ENCODE data around the gene ZNF525. TPM values are rescaled to one million over a fixed set of nuclear protein-coding genes. Genes with fewer than 3 reads are reported as not detected.
"Not testable (repeated sequence)": the region's sequence is repeated elsewhere in the genome, so short reads cannot be mapped to it uniquely, and the experiment has no call there.

Gene ZNF525
- total RNA-seq, 6 donors from 2014 or later: 2.4 to 15.7 (median 9.9) TPM

DNA sequence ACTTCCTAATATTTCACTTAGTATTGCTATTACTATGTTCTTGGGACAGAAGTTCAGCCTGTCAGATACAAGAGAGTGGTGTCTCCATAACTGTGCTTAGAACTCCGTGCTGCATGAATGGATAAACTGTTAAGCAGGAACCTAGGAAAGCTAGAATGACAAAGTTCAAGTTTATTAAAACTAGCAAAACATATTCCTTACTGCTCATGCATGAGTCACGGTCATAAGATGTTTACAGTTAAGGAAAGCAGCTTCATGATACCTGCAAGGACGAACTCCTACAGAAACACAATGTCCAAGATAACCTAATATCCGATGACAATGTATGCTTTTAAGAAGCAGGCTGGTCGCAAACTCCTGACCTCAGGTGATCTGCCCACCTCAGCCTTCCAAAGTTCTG, 23.4 kb downstream of the ZNF525 start:
- Histone ChIP-seq H3K9me3 (peaks cover 0 to 45% (median 32%) of the 10 kb centered on the region in 4 donors), H3K4me3 (no peak overlapping the region), H3K36me3 (no peaks in the 10 kb centered on the region), H3K27me3 (no peaks in the 10 kb centered on the region), H3K27ac (no peak overlapping the region), H3K4me1 (peaks cover under 1 to 1% (median under 1%) of the 10 kb centered on the region in 4 donors)
- ATAC-seq (ENCODE audit: low FRiP score in 2 of 2) (no peak), DNase-seq (no peak)
- TF ChIP-seq CTCF (IDR thresholded peaks at IDR 0.05): no peak
- no peak for TF ChIP-seq EP300 (IDR thresholded peaks at IDR 0.05)
- TF ChIP-seq POLR2AphosphoS5 (IDR thresholded peaks at IDR 0.05): no peak
- no peak for TF ChIP-seq POLR2A (IDR thresholded peaks at IDR 0.05)
- WGBS, 2 donors: 93 to 96% methylated on average over 4 to 5 of the region's 5 CpGs

DNA sequence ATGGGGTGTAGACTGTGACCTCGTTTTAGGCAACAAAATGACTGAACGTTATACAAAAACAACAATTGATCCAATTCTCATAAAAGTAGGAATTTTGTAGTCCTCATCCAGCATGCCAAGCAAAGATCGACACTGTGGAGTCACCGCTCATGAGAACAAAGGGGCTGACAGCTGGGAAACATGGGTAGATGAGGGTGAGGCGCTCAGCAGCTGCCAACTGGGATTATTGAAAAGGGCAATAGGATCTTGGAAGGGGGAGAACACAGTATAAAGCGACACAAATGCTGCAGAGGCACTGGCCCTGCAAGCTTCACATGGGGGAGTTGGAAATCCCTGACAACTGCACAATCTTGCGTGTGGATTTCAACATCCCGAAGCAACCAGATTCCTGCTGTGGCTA, 24.1 kb downstream of the ZNF525 start:
- ATAC-seq (ENCODE audit: low FRiP score in 2 of 2) (no peak), DNase-seq (no peak)
- 82 to 83% methylated on average over 8 of the region's 8 CpGs for WGBS, 2 donors
- TF ChIP-seq POLR2AphosphoS5 (IDR thresholded peaks at IDR 0.05) (no peak), POLR2A (IDR thresholded peaks at IDR 0.05) (no peak), CTCF (IDR thresholded peaks at IDR 0.05) (no peak), EP300 (IDR thresholded peaks at IDR 0.05) (no peak)
- Histone ChIP-seq H3K4me1 (peaks cover 7 to 8% (median 7%) of the 10 kb centered on the region in 4 donors), H3K9me3 (peaks cover 0 to 39% (median 27%) of the 10 kb centered on the region in 4 donors), H3K4me3 (no peak overlapping the region), H3K36me3 (no peaks in the 10 kb centered on the region), H3K27ac (no peak overlapping the region), H3K27me3 (no peaks in the 10 kb centered on the region)

GRCh38 chr19:53389978-53390377, 24.5 kb downstream of the ZNF525 start:
- Histone ChIP-seq H3K9me3 (peaks cover 0 to 35% (median 23%) of the 10 kb centered on the region in 4 donors), H3K4me1 (peaks cover 7 to 10% (median 8%) of the 10 kb centered on the region in 4 donors), H3K4me3 (no peak overlapping the region), H3K27me3 (no peaks in the 10 kb centered on the region), H3K27ac (no peak overlapping the region), H3K36me3 (no peaks in the 10 kb centered on the region)
- WGBS, 2 donors: 51 to 52% methylated on average over 22 of the region's 22 CpGs
- DNase-seq (peak in 1 of 2 donors; percentile 68), ATAC-seq (ENCODE audit: low FRiP score in 2 of 2) (no peak)
- TF ChIP-seq POLR2A (IDR thresholded peaks at IDR 0.05) (no peak), EP300 (IDR thresholded peaks at IDR 0.05) (no peak), POLR2AphosphoS5 (IDR thresholded peaks at IDR 0.05) (no peak)

DNA sequence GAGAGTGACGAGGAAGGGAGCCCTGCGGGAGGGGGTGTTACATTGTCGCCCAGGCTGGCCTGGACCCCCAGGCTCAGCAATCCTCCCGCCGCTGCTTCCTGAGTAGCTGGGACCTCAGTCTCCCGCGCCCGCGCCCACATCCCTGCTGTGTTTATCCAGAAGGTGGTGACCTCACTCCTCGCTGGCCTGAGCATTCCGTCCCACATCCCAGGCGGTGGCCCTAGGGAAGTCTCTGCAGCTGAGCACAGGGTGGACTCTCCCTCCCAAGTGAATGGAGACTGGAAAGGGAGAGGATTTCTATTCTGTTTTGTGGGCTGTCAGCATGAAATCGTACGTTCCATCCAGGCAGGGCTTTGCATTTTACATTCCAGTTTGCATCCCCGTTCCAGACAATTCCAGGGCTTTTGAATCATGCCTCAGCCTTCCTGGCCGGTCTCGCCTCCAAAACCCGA, 29.0 kb downstream of the ZNF525 start:
- DNase-seq: peak; percentile 40 to 75
- Histone ChIP-seq H3K27me3 (no peaks in the 10 kb centered on the region), H3K36me3 (peaks cover 0 to 18% (median 10%) of the 10 kb centered on the region in 4 donors), H3K4me3 (peak overlapping the region in 3 of 4 donors; percentile 75 to 86 (median 79)), H3K27ac (peak overlapping the region; percentile 81 to 91 (median 83)), H3K4me1 (peaks cover 16 to 24% (median 21%) of the 10 kb centered on the region in 4 donors), H3K9me3 (peaks cover 0 to 11% (median 6%) of the 10 kb centered on the region in 4 donors)
- 12% methylated on average over 15 to 18 of the region's 18 CpGs for WGBS, 2 donors
- TF ChIP-seq POLR2A (IDR thresholded peaks at IDR 0.05) (no peak), EP300 (IDR thresholded peaks at IDR 0.05) (no peak), POLR2AphosphoS5 (IDR thresholded peaks at IDR 0.05) (no peak), CTCF (IDR thresholded peaks at IDR 0.05) (no peak)
- peak; percentile 64 to 74 for ATAC-seq (ENCODE audit: low FRiP score in 2 of 2)

GRCh38 chr19:53394974-53395839, 29.7 kb downstream of the ZNF525 start, which contains the start of gene ZNF765:
ZNF765 (plus strand) TSS chr19:53395149; CDS start chr19:53398016, 2,867 bp downstream.
- peak; percentile 100 for ATAC-seq (ENCODE audit: low FRiP score in 2 of 2)
- peak within 1 kb of the TSS; percentile 81 to 91 (median 83) for H3K27ac ChIP-seq
- peak; percentile 55 to 79 (median 66) for TF ChIP-seq CTCF (IDR thresholded peaks at IDR 0.05)
- TF ChIP-seq POLR2AphosphoS5 (IDR thresholded peaks at IDR 0.05): peak; percentile 87 to 91
- peak in 2 of 4 donors; percentile 63 to 81 for TF ChIP-seq POLR2A (IDR thresholded peaks at IDR 0.05)
- TF ChIP-seq EP300 (IDR thresholded peaks at IDR 0.05): no peak
- peak; percentile 97 to 99 for DNase-seq
- H3K9me3 ChIP-seq: peaks cover 0 to 5% (median under 1%) of the 10 kb centered on the region in 4 donors
- peak within 1 kb of the TSS; percentile 68 to 86 (median 77) for H3K4me3 ChIP-seq
- peaks cover 0 to 24% (median 16%) of the 10 kb centered on the region in 4 donors for H3K36me3 ChIP-seq
- WGBS, 2 donors: 0% methylated on average over 32 to 57 of the region's 58 CpGs
- peaks cover 16 to 24% (median 21%) of the 10 kb centered on the region in 4 donors for H3K4me1 ChIP-seq
- H3K27me3 ChIP-seq: no peaks in the 10 kb centered on the region

GRCh38 chr19:53395840-53396524, 30.5 kb downstream of the ZNF525 start:
- DNase-seq; ATAC-seq (ENCODE audit: low FRiP score in 2 of 2); H3K9me3 ChIP-seq; H3K27me3 ChIP-seq: not testable (repeated sequence)
- Histone ChIP-seq H3K4me3 (peak overlapping the region; percentile 68 to 86 (median 77)), H3K4me1 (peaks cover 16 to 24% (median 21%) of the 10 kb centered on the region in 4 donors), H3K27ac (peak overlapping the region; percentile 81 to 91 (median 83)), H3K36me3 (peaks cover 0 to 31% (median 20%) of the 10 kb centered on the region in 4 donors)
- WGBS, 2 donors: 10 to 18% methylated on average over 9 of the region's 9 CpGs

Data from upper lobe of left lung (tissue), 6 donors.